ENCODE data around the gene MTCP1.

The MTCP1 gene

GRCh38 chrX:155056471-155056870 lies 14.5 kb downstream of the MTCP1 start:
- in situ Hi-C loops (cut with MboI; ENCODE audit: low pct_unique_long_range_greater_than_20kb, low sequenced_read_pairs), result no loop called here
- DNase-seq, result no peak

GRCh38 chrX:155055494-155055893 lies 15.4 kb downstream of the MTCP1 start:
- in situ Hi-C loops (cut with MboI; ENCODE audit: low pct_unique_long_range_greater_than_20kb, low sequenced_read_pairs), result no loop called here
- DNase-seq, result no peak

GRCh38 chrX:155054255-155054654 lies 16.7 kb downstream of the MTCP1 start:
- in situ Hi-C loops (cut with MboI; ENCODE audit: low pct_unique_long_range_greater_than_20kb, low sequenced_read_pairs), result no loop called here
- DNase-seq, result no peak

DNA sequence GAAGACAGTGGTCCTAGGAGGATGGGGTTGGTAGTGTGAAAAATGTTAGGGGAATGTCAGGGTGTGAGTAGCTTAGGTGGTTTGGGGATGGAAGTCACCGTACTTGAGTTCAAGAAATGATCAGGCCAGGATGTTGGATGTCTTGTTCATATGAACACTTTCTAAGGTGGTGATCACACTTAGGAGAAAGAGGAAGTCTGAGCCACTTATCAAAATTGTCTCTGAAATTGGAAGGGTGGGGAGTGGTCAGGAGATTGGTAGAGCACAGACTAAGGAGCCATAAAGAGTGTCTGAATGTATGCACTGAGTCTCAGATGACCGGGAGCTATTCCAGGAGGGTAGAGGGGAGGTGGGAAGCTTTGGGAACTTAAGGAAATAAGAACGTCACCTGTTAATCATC lies 17.3 kb downstream of the MTCP1 start:
- in situ Hi-C loops (cut with MboI; ENCODE audit: low pct_unique_long_range_greater_than_20kb, low sequenced_read_pairs), result no loop called here
- no peak for DNase-seq

GRCh38 chrX:155052738-155053498 lies 18.0 kb downstream of the MTCP1 start:
- in situ Hi-C loops (cut with MboI; ENCODE audit: low pct_unique_long_range_greater_than_20kb, low sequenced_read_pairs), result no loop called here
- DNase-seq, result no peak

- in situ Hi-C loops (cut with MboI; ENCODE audit: low pct_unique_long_range_greater_than_20kb, low sequenced_read_pairs), result no loop called here
- peak; percentile 80 for DNase-seq
These were observed 21.8 kb downstream of the MTCP1 start for GRCh38 chrX:155048977-155049619.

GRCh38 chrX:155046811-155047528 lies 24.0 kb downstream of the MTCP1 start:
- DNase-seq, result no peak
- in situ Hi-C loops (cut with MboI; ENCODE audit: low pct_unique_long_range_greater_than_20kb, low sequenced_read_pairs), result no loop called here

DNA sequence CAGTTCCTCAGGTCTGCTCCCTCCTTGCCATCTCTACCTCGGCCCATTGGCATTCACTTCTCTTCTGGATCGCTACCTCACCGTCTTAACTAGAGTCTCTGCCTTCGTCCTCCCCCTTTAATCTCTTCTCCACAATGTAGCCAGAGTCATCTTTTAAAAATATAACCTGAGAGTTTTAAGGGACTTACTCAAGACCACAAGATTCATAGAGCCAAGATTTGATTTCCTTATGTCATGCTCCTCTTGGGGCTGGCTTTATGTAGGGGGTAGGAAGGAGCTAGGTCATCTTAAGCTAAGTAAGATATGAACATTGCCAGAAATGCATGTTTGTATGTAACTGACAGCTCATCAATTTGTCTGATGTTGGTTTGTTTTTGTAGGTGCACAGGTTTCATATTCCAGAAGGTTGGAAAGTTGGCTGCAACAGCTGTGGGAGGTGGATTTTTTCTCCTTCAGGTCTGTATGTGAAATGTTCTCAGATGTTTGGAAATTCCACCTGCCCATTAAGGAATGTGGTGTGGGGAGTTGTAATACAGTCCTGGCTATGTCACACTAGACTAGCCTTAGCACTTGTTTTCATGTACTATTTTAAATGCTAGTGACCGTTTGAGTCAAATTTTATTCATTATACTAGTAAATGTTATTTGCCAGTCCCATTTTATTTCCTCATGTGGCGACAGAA lies 24.7 kb downstream of the MTCP1 start:
- no peak for DNase-seq
- in situ Hi-C loops (cut with MboI; ENCODE audit: low pct_unique_long_range_greater_than_20kb, low sequenced_read_pairs), result no loop called here

DNA sequence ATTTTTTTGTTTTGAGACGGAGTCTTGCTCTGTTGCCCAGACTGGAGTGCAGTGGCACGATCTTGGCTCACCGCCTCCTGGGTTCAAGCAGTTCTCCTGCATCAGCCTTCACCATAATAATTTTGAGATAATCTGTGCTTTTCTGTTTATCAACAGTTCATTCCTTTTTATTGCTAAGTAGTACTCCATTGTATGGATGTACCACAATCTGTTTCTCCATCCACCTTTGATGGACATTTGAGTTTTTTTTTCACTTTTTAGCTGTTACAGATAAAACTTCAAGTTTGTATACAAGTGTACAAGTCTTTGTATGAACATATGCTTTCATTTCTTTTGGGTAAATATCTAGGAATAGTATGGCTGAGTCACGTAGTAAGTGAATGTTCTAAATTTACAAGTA lies 35.2 kb downstream of the MTCP1 start:
- in situ Hi-C loops (cut with MboI; ENCODE audit: low pct_unique_long_range_greater_than_20kb, low sequenced_read_pairs), result no loop called here
- no peak for DNase-seq

DNA sequence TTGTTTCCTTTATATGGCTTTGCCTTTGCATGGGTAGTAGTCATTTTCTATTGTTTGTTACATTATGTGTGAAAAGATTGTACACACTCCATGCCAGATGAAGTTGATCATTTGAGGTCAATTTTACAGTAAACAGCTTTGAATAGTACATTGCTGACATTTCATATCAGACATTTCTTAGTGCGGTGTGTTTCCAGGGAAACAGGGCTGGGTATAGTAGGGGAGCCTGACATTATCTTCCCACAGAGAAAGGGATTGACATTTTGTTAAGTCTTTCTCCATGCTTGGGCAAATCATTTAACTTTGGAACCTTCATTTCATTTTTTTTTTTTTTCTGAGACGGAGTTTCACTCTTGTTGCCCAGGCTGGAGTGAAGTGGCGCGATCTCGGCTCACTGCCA lies 39.3 kb downstream of the MTCP1 start:
- in situ Hi-C loops (cut with MboI; ENCODE audit: low pct_unique_long_range_greater_than_20kb, low sequenced_read_pairs), result no loop called here
- no peak for DNase-seq

DNA sequence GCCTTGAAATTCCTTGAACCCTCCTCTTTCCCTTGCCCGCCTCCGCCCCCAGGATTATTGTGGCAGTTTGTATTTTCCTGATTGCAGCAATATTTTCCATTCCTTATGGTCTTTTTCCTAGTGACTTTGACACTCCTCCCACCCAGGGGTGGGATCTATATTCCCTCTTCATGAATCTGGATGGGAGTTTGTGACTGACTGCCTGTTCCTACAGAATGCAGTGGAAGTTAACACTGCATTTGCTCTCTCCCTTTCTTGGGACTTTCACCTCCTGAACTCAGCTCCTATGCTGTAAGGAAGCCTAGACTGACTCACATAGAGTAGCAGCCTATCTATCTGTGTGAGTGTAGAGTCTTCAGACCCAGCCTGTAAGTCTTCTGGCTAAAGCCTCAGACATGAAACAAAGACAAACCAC lies 42.1 kb downstream of the MTCP1 start:
- DNase-seq, result no peak
- in situ Hi-C loops (cut with MboI; ENCODE audit: low pct_unique_long_range_greater_than_20kb, low sequenced_read_pairs), result no loop called here

DNA sequence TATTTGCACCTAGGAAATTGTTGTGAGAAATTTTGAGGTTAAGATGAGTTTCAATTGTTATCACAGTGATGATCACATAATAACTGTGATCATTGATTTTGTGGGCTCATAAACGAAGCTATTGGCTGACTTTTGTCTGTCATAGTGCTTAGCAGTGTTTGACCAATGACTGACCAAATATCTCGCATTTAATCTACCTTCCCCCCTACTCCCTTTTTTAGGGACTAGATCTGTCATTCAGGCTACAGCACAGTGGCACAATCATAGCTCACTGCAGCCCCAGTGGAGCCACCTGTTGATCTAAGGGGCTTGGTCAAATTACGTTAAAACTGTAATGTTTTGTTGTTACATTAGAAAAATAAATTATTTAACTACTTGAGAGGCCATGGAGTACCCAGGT lies 42.8 kb downstream of the MTCP1 start:
- in situ Hi-C loops (cut with MboI; ENCODE audit: low pct_unique_long_range_greater_than_20kb, low sequenced_read_pairs), result no loop called here

GRCh38 chrX:155027509-155028066 lies 43.3 kb downstream of the MTCP1 start:
- peak; percentile 51 for DNase-seq
- in situ Hi-C loops (cut with MboI; ENCODE audit: low pct_unique_long_range_greater_than_20kb, low sequenced_read_pairs), result no loop called here

More for the DNA sequence above, 42.8 kb downstream of the MTCP1 start:
- no peak for DNase-seq

DNA sequence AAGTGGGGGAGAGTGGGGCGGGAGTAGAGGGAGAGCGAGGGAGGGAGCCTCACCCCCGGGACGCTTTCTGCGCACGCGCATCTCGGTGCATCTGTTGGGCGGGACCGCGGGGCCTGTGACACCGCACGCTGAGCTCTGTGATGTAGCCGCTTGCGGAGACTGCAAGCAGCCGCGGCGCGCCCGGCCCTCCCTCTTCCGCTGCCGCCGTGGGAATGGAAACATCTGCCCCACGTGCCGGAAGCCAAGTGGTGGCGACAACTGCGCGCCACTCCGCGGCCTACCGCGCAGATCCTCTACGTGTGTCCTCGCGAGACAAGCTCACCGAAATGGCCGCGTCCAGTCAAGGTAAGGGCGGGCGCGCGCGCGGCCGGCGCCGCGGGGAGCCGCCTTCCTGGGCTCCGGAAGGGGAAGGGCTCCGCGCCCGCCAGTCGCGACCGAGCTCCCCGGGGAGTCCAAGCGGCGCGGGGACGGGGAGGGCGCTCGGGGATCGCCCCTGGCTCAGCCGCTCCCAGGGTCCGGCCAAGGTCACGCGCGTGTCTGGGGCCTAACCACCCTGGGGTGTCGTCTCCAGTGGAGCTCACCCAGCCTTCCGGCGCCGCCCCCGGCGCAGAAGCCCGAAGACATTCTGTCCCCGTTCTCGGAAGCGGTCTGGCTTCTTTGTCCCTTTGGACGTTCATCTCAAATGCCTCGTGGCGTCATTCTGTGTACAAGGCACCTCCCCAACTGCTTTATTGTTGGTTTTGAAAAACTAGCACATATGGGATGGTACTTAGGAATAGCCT lies 44.0 kb downstream of the MTCP1 start, which contains the start of gene FUNDC2:
Gene FUNDC2, plus strand, starts transcription at position 118 of the 782 bp plus-strand sequence. Its CDS starts 95 bp downstream, at position 213.
- in situ Hi-C loops (cut with MboI; ENCODE audit: low pct_unique_long_range_greater_than_20kb, low sequenced_read_pairs), result no loop called here
- DNase-seq, result peak; percentile 99

DNA sequence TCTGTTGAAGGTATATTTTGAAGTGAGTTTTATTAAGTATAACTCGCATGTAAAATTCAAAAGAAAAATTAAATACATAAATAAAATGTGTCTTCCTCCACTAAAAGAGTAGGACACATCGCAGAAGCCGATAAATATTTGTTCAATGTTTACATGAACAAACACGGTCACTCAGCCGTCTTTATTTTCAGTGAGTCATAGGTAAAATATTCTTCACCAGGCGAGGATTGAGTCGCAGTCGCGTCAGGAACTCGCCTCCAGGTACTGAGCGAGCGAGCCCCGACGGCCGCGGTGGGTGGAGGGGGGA lies 44.6 kb downstream of the MTCP1 start:
- no peak for DNase-seq
- in situ Hi-C loops (cut with MboI; ENCODE audit: low pct_unique_long_range_greater_than_20kb, low sequenced_read_pairs), result no loop called here

DNA sequence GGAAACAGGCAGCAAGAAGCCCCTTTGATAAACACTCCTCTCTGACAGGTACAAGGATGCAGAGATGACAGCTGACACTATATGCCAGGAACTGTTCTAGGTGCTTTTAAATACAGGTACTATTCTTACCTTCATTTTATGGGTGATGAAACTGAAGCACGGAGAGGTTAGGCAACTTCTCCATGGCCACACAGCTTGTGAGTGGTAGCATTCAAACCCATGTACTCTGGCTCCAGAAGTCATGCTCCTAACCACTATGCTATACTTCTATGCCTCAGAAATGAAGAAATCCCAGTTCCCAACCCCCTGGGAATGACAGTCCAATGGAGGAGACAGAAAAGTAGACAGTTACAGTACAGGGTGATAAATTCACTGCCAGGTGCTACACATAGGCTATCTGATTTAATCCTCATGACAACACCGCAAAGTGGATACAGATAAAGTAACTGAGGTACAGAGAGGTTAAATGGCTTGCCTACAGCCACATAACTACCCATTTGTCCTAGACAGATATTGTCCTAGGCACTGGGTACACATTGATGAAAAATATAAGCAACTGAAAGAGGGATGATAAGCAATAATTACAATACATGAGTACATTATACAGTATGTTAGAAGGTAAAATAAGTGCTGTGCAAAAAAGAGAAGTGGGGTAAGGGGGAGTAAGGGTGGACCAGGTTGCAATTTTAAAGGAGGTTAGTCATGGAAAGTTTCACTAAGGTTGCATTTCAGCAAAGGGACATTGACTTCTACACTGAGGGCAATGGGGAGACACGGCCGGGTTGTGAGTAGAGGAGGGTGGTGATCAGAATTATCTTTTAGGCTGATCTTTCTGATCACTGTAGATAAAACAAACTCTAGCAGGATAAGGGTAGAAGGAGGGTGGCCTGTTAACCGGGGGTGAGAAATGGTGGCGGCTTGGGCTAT lies 46.8 kb downstream of the MTCP1 start:
- DNase-seq, result peak; percentile 25
- in situ Hi-C loops (cut with MboI; ENCODE audit: low pct_unique_long_range_greater_than_20kb, low sequenced_read_pairs), result no loop called here

DNA sequence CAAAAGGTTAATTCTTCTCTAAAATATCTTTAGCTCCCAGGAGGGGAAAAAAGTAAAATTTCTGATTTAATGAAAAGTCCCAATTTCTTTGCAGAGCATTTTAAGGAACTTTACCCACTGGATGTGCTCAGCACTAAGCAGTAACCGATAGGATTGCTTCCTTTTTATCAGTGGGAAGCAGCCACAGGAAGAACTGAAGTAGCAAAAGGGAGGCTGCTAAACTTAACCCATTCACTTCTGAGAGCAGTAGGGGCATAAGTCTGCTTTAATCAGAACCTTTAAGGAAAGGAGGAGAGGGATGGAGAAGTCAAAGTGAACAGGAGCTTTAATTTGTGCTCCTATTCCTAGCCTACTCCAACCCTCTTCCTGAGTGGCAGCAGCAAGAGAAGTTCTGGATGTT lies 48.4 kb downstream of the MTCP1 start, which contains the start of gene F8:
Gene F8, minus strand, starts transcription at position 139 of the 400 bp plus-strand sequence. CDS start 171 bp downstream, outside the sequence.
- DNase-seq, result peak; percentile 37
- in situ Hi-C loops (cut with MboI; ENCODE audit: low pct_unique_long_range_greater_than_20kb, low sequenced_read_pairs), result no loop called here

- DNase-seq, result no peak
- in situ Hi-C loops (cut with MboI; ENCODE audit: low pct_unique_long_range_greater_than_20kb, low sequenced_read_pairs), result no loop called here
These were observed 50.3 kb downstream of the MTCP1 start for GRCh38 chrX:155020591-155020990.

Measured in KBM-7 (cell line).